Right atrium auricular region (tissue), 2 donors: ENCODE measurements around the gene FGFR3. TPM values are rescaled to one million over a fixed set of nuclear protein-coding genes. Genes with fewer than 3 reads are reported as not detected.
"Not testable (repeated sequence)": the region's sequence is repeated elsewhere in the genome, so short reads cannot be mapped to it uniquely, and the experiment has no call there.

Source experiments
- DNase-seq: peaks from one replicate; pipeline ENCODE4 v3.0.0-alpha.2; 2019; ENCODE audit warnings: low spot score
- H3K27ac ChIP-seq, 2 donors: fragments of 200-600 bp; sonication (generic); 1 replicate in 1 of 2; 2 replicates in 1 of 2; pipeline ENCODE4 v1.5.1; 2016 to 2019
- H3K27me3 ChIP-seq, 2 donors: fragments of 200-600 bp; sonication (generic); one replicate each; pipeline versions ENCODE4 v1.5.1 to v1.6.0; 2017 to 2019
- H3K36me3 ChIP-seq: fragments of 200-600 bp; sonication (generic); one replicate; pipeline ENCODE4 v1.5.1; 2016
- H3K4me1 ChIP-seq, 2 donors: fragments of 200-600 bp; sonication (generic); one replicate each; pipeline versions ENCODE4 v1.5.1 to v1.6.0; 2017 to 2019
- H3K4me3 ChIP-seq, 2 donors: fragments of 200-600 bp; sonication (generic); 1 replicate in 1 of 2; 2 replicates in 1 of 2; pipeline ENCODE4 v1.5.1; 2017 to 2019; ENCODE audit warnings: mild to moderate bottlenecking in 1 of 2, moderate library complexity in 1 of 2
- H3K9me3 ChIP-seq, 2 donors: fragments of 200-600 bp; sonication (generic); one replicate each; pipeline ENCODE4 v1.5.1; 2019
- CTCF ChIP-seq, 2 donors: fragments of 200-600 bp; sonication (generic); IDR thresholded peaks; one replicate each; pipeline ENCODE4 v1.5.1; 2019; ENCODE audit warnings: antibody characterized with exemption in 2 of 2
- total RNA-seq, 2 donors: library from RNA; depleted of rRNA; stranded (reverse); fragments of >200 nt; gene quantifications; one replicate each; pipeline ENCODE4 v1.1.0, GENCODE V29; 2016

The FGFR3 gene
- total RNA-seq, 2 donors from 2014 or later, result 2.6 to 15.4 TPM

DNA sequence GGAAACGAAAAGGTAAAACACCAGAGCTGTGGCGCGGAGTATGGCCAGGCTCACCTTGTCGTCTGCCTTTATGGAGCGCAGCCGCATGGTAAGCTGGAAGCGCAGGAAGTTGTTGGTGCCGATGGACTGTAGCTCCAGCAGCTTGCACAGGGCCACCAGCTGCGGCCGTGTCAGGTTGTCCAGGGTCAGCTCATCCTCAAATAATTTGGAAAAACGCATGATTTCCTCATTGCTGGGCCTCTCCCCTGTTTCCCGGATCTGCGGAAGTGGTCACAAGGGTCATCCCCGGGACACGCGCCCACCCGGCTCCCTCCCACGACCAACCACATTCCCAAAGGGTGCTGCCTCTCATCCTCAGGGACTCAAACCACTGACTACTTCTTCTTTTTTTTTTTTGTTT lies 39.6 kb downstream of the FGFR3 start:
- Histone ChIP-seq H3K4me1 (no peaks in the 10 kb centered on the region), H3K4me3 (no peak overlapping the region), H3K27ac (no peak overlapping the region), H3K27me3 (no peaks in the 10 kb centered on the region), H3K9me3 (no peaks in the 10 kb centered on the region), H3K36me3 (peaks cover 71% of the 10 kb centered on the region)
- DNase-seq, result no peak
- no peak for TF ChIP-seq CTCF (IDR thresholded peaks at IDR 0.05)

GRCh38 chr4:1833307-1834046 lies 40.4 kb downstream of the FGFR3 start:
- no peak overlapping the region for H3K27ac ChIP-seq
- H3K4me1 ChIP-seq, result no peaks in the 10 kb centered on the region
- H3K36me3 ChIP-seq, result peaks cover 79% of the 10 kb centered on the region
- no peak for TF ChIP-seq CTCF (IDR thresholded peaks at IDR 0.05)
- H3K27me3 ChIP-seq, result no peaks in the 10 kb centered on the region
- H3K9me3 ChIP-seq, result no peaks in the 10 kb centered on the region
- DNase-seq, result no peak
- H3K4me3 ChIP-seq, result no peak overlapping the region

DNA sequence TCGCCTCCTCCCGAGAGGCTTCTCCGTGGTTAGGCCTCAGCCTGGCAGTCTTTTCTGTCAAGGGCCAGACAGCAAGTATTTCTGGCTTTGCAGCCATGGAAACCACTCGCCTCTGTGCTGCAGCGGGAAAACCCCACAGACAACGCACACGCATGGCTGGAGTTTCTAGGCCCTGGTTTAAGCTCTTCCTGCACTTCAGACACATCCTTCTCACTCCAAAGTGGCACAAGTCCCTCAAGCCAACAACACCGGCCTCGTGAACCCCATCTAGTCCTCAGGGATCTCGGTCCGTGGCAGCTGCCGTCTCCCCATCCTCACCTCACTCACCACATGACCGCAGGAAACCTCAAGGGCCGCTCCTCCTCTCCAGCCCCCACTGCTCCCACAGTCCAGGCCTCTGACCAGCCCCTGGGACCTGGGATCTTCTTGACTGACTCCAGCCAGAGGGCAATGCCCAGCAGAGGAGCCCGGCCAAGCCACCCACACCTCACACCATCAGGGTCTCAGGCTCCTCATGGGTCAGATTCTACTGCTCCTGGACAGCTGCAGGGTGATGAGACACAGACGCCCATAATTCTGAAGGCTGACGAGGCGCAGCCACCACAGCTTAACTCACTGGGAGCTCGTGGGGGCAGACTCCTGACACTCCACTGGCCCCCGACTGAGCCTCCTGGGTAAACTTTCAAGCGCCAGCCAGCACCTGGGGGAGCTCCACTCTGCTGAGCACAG lies 41.1 kb downstream of the FGFR3 start:
- no peaks in the 10 kb centered on the region for H3K4me1 ChIP-seq
- TF ChIP-seq CTCF (IDR thresholded peaks at IDR 0.05), result no peak
- peaks cover 87% of the 10 kb centered on the region for H3K36me3 ChIP-seq
- no peak for DNase-seq
- no peaks in the 10 kb centered on the region for H3K9me3 ChIP-seq
- no peaks in the 10 kb centered on the region for H3K27me3 ChIP-seq
- no peak overlapping the region for H3K27ac ChIP-seq
- H3K4me3 ChIP-seq, result no peak overlapping the region

DNA sequence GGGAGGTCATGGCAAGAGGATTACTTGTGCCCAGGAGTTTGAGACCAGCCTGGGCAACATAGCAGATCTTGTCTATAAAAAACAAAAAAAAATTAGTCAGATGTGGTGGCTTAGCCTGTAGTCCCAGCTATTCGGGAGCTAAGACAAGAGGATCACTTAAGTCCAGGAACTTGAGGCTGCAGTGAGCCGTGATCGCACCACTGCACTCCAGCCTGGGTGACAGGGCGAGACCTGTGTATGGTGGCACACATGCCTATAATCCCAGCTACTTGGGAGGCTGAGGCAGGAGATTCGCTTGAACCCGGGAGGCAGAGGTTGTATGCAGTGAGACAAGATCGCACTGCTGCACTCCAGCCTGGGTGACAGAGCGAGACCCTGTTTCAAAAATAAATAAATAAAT lies 42.7 kb downstream of the FGFR3 start:
- not testable (repeated sequence) for H3K4me1 ChIP-seq, H3K4me3 ChIP-seq, DNase-seq, H3K27ac ChIP-seq, H3K9me3 ChIP-seq, H3K27me3 ChIP-seq
- peaks cover 95% of the 10 kb centered on the region for H3K36me3 ChIP-seq

- TF ChIP-seq CTCF (IDR thresholded peaks at IDR 0.05), result no peak
- no peaks in the 10 kb centered on the region for H3K27me3 ChIP-seq
- peaks cover 94% of the 10 kb centered on the region for H3K36me3 ChIP-seq
- H3K4me1 ChIP-seq, result no peaks in the 10 kb centered on the region
- H3K27ac ChIP-seq, result no peak overlapping the region
- no peak overlapping the region for H3K4me3 ChIP-seq
- no peaks in the 10 kb centered on the region for H3K9me3 ChIP-seq
- no peak for DNase-seq
Observed at GRCh38 chr4:1836650-1837049, 43.6 kb downstream of the FGFR3 start.

GRCh38 chr4:1837069-1837468 lies 44.0 kb downstream of the FGFR3 start:
- H3K27me3 ChIP-seq, result no peaks in the 10 kb centered on the region
- H3K9me3 ChIP-seq, result no peaks in the 10 kb centered on the region
- no peak for TF ChIP-seq CTCF (IDR thresholded peaks at IDR 0.05)
- H3K36me3 ChIP-seq, result peaks cover 90% of the 10 kb centered on the region
- no peak overlapping the region for H3K4me3 ChIP-seq
- H3K27ac ChIP-seq, result no peak overlapping the region
- H3K4me1 ChIP-seq, result peaks cover 0 to 2% of the 10 kb centered on the region in 2 donors
- no peak for DNase-seq
